ENCODE results near the gene P2RY11.

GRCh38 chr19:10070730-10071446, 40.6 kb upstream of the P2RY11 start:
- TF ChIP-seq CTCF (IDR thresholded peaks at IDR 0.05) (no peak), POLR2A (IDR thresholded peaks at IDR 0.05) (no peak), POLR2AphosphoS5 (IDR thresholded peaks at IDR 0.05) (no peak), EP300 (IDR thresholded peaks at IDR 0.05; ENCODE audit: low read depth) (no peak)
